HAP-1 (cell line): ENCODE data around the gene ZNF155.
"Not testable (repeated sequence)": the region's sequence is repeated elsewhere in the genome, so short reads cannot be mapped to it uniquely, and the experiment has no call there.

Experiments
- DNase-seq, 2 experiments: peaks; one replicate each; pipeline ENCODE4 v3.0.0-alpha.2; 2016 to 2020; ENCODE audit warnings: low spot score in 2 of 2
- H3K27me3 ChIP-seq: fragments of 250-450 bp; sonication (Bioruptor Pico); 2 replicates; pipeline ENCODE4 v1.5.1; 2020; ENCODE audit warnings: low read depth, mild to moderate bottlenecking, moderate library complexity
- H3K36me3 ChIP-seq: fragments of 250-450 bp; sonication (Bioruptor Pico); replicated peaks from 2 replicates; pipeline ENCODE4 v1.5.1; 2020; ENCODE audit warnings: mild to moderate bottlenecking
- H3K4me1 ChIP-seq: fragments of 250-450 bp; sonication (Bioruptor Pico); 2 replicates; pipeline ENCODE4 v1.5.1; 2020; ENCODE audit warnings: mild to moderate bottlenecking
- H3K4me3 ChIP-seq: fragments of 250-450 bp; sonication (Bioruptor Pico); 2 replicates; pipeline ENCODE4 v1.5.1; 2020; ENCODE audit warnings: mild to moderate bottlenecking, moderate library complexity
- H3K9me3 ChIP-seq: fragments of 250-450 bp; sonication (Bioruptor Pico); 2 replicates; pipeline ENCODE4 v1.5.1; 2020; ENCODE audit warnings: mild to moderate bottlenecking, moderate library complexity
- in situ Hi-C: fragments of 300-500 bp; cut with MboI; formaldehyde crosslinking; loops from 3 replicates; pipeline ENCODE4 v1.14.3; 2020; ENCODE audit warnings: low sequenced_read_pairs, inconsistent platforms, mixed read lengths

ZNF155 gene

DNA sequence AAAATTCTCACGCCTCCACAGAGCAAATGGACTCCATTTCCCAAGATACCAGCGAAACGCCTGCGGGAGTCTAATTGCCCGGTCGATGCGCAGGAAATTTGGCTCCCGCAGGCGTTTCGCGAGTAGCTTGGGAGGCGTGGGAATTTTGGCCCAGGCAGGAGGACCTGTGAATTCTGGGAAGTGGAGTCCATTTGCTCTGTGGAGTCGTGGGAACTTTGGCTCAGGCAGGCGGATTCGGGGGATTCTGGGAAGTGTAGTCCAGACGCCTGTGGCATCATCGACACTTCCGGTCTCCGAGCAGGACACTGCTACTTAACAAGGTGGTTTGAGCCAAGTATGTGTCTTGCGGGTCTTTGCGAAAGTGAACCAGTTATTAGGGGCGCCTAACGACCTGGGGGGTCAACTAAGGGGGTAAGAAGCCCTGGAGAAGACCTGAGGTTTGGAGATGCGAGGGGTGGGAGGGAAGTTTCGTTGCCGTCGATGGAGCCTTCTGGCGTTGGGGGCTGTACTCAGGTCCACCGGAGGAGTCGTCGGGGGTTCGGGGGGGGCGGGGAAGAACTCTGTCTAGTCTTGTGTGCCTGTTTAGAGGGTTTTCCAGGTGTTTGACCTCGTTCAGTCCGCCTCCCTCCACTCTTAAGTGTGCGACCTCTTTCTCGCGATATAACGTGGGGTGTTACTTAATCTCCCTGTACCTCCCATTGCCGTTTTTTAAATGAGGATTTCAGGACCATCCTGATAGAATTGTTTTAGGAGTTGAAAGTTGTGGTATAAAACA, at the start of gene ZNF155:
Gene ZNF155, plus strand, starts transcription at position 277 of the 775 bp plus-strand sequence. CDS start 4,356 bp downstream, outside the sequence.
- H3K27me3 ChIP-seq: no peaks in the 10 kb centered on the region
- in situ Hi-C loops: no loop called here
- peak within 1 kb of the TSS; percentile 39 for H3K4me3 ChIP-seq

GRCh38 chr19:43934985-43935708, 48.8 kb upstream of the ZNF155 start, which contains the start of gene ZNF45:
Gene ZNF45, minus strand, starts transcription at chr19:43935282. Its CDS starts 13,097 bp downstream, at chr19:43922185.
- Histone ChIP-seq H3K4me1 (peaks cover 5% of the 10 kb centered on the region), H3K36me3 (peaks cover 22% of the 10 kb centered on the region), H3K27me3 (no peaks in the 10 kb centered on the region), H3K9me3 (peaks cover 3% of the 10 kb centered on the region), H3K4me3 (peak within 1 kb of the TSS; percentile 83)
- peak; percentile 83 to 93 for DNase-seq
- in situ Hi-C loops: no loop called here

More for the DNA sequence above, at the start of gene ZNF155:
- no peaks in the 10 kb centered on the region for H3K4me1 ChIP-seq
- H3K36me3 ChIP-seq: no peaks in the 10 kb centered on the region
- DNase-seq: peak; percentile 93 to 98
- H3K9me3 ChIP-seq: no peaks in the 10 kb centered on the region

GRCh38 chr19:43936188-43936587, 47.8 kb upstream of the ZNF155 start:
- H3K36me3 ChIP-seq: peaks cover 18% of the 10 kb centered on the region
- H3K4me1 ChIP-seq: peaks cover 5% of the 10 kb centered on the region
- H3K4me3 ChIP-seq: no peak overlapping the region
- H3K9me3 ChIP-seq: peaks cover 3% of the 10 kb centered on the region
- in situ Hi-C loops: no loop called here
- H3K27me3 ChIP-seq: no peaks in the 10 kb centered on the region
- DNase-seq: no peak

- Histone ChIP-seq H3K36me3 (no peaks in the 10 kb centered on the region), H3K4me1 (peaks cover 5% of the 10 kb centered on the region; the same call in 1 of the 2 replicates), H3K27me3 (peaks cover 5% of the 10 kb centered on the region; the same call in 1 of the 2 replicates), H3K9me3 (peaks cover 3% of the 10 kb centered on the region), H3K4me3 (no peak overlapping the region)
- DNase-seq: no peak
- in situ Hi-C loops: no loop called here
These were observed 44.3 kb upstream of the ZNF155 start for GRCh38 chr19:43939557-43940260.

GRCh38 chr19:43940719-43941118, 43.3 kb upstream of the ZNF155 start:
- H3K36me3 ChIP-seq: no peaks in the 10 kb centered on the region
- H3K9me3 ChIP-seq: peaks cover 3% of the 10 kb centered on the region
- H3K4me1 ChIP-seq: peaks cover 3% of the 10 kb centered on the region; the same call in 1 of the 2 replicates
- DNase-seq: no peak
- H3K27me3 ChIP-seq: peaks cover 5% of the 10 kb centered on the region; the same call in 1 of the 2 replicates
- no peak overlapping the region for H3K4me3 ChIP-seq
- in situ Hi-C loops: no loop called here

DNA sequence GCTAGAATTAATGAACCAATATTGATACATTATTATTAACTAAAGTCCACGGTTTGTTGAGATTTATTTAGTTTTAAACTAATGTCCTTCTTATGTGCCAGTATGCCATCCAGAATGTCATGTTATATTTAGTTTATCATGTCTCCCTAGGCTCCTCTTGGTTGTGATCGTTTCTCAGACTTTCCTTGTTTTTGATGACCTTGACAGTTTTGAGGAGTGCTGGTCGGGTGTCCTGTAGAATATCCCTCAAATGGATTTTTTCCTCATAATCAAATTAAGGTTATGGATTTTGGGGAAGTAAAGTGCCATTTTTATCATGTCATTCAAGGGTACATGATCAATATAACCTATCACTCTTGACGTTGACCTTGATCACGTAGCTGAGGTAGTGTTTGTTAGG, 42.8 kb upstream of the ZNF155 start:
- Histone ChIP-seq H3K27me3 (peaks cover 5% of the 10 kb centered on the region; the same call in 1 of the 2 replicates), H3K9me3 (peaks cover 3% of the 10 kb centered on the region), H3K4me1 (no peaks in the 10 kb centered on the region), H3K4me3 (no peak overlapping the region), H3K36me3 (no peaks in the 10 kb centered on the region)
- no peak for DNase-seq
- in situ Hi-C loops: no loop called here

DNA sequence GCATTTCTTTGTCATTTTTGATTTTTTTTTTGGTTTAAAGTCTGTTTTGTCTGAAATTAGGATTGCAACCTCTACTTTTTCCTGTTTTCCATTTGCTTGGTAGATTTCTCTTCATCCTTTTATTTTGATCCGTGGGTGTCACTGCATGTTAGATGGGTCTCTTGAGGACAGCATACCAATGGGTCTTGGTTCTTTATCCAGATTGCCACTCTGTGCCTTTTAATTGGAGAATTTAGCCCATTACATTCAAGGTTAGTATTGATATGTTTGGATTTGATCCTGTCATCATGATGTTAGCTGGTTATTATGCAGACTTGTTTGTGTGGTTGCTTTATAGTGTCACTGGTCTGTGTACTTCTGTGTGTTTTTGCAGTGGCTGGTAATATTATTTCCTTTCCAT, 36.6 kb upstream of the ZNF155 start:
- H3K4me3 ChIP-seq, in situ Hi-C loops, DNase-seq, H3K9me3 ChIP-seq, H3K27me3 ChIP-seq, H3K36me3 ChIP-seq, H3K4me1 ChIP-seq: not testable (repeated sequence)

- in situ Hi-C loops, H3K9me3 ChIP-seq, H3K4me1 ChIP-seq, H3K36me3 ChIP-seq, H3K27me3 ChIP-seq, H3K4me3 ChIP-seq, DNase-seq: not testable (repeated sequence)
These were observed 34.2 kb upstream of the ZNF155 start for GRCh38 chr19:43949803-43950202.

DNA sequence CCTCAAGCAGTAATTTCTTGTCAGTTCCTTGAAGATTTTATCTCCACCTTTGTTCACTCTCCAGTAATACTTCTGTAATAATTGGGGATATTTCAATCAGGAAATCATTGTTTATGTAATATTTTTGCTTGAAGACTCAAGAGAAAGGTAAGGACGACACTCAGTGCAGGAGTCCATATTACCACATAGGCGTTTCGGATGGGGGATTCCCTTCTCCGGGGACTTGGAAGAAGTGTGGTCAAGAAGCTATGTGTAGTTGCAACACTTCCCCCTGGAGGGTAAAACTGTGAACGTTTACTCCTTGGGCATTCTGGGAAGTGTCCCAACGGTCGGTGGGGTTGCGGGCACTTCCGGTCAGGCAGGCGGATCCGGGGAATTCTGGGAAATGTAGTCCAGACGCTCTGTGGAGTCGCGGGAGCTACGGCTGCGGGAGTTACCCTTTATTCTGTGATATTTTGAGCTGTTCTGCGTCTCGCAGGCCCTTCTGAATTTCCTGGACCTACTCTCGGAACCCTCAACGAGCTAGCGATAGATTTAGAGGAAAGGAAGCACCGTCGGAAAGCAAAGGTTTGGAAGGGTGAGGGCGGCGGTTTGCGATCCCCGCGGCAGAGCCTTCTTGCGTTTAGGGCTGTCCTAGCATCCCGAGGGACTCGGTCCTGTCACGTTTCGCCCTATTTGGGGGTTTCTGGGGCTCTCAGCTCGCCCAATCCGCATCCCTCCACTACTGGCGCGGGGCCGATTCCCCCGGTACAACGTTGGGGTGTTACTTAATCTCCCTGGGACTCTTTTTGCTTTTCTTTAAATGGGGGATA, 32.9 kb upstream of the ZNF155 start, which contains the start of gene ZNF221:
Gene ZNF221, plus strand, starts transcription at position 395 of the 812 bp plus-strand sequence. CDS start 11,499 bp downstream, outside the sequence.
- Histone ChIP-seq H3K9me3 (peaks cover 4% of the 10 kb centered on the region), H3K36me3 (no peaks in the 10 kb centered on the region), H3K4me1 (no peaks in the 10 kb centered on the region; the same call in 1 of the 2 replicates), H3K4me3 (peak within 1 kb of the TSS; percentile 63), H3K27me3 (no peaks in the 10 kb centered on the region)
- peak; percentile 93 to 97 for DNase-seq
- in situ Hi-C loops: no loop called here

- no peaks in the 10 kb centered on the region for H3K27me3 ChIP-seq
- H3K9me3 ChIP-seq: peaks cover 5% of the 10 kb centered on the region; the same call in 1 of the 2 replicates
- no peak overlapping the region for H3K4me3 ChIP-seq
- DNase-seq: no peak
- H3K4me1 ChIP-seq: no peaks in the 10 kb centered on the region
- no peaks in the 10 kb centered on the region for H3K36me3 ChIP-seq
- in situ Hi-C loops: no loop called here
These were observed 27.2 kb upstream of the ZNF155 start for GRCh38 chr19:43956827-43957226.

DNA sequence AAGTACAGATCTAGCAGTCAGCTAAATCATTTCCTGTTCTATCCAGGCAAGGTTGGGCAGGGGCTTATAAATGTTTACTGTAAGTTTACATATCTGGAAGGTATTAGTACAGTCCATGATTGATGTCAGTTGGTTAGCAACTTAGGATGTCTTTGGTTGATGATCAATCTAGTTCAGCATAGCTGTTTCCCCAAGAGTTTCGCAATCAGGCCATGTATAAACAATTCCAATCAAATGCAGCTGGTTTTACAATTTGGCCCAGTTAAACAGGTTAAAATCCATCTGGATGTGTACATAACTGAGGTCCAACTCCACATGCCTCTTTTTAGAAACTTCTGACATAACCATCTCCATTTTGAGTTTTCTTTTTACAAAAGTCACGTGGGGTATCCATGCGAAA, 26.1 kb upstream of the ZNF155 start:
- Histone ChIP-seq H3K27me3 (no peaks in the 10 kb centered on the region), H3K4me3 (no peak overlapping the region), H3K4me1 (no peaks in the 10 kb centered on the region), H3K9me3 (peaks cover 5% of the 10 kb centered on the region; the same call in 1 of the 2 replicates), H3K36me3 (no peaks in the 10 kb centered on the region)
- no peak for DNase-seq
- in situ Hi-C loops: no loop called here

GRCh38 chr19:43960411-43960810, 23.6 kb upstream of the ZNF155 start:
- peaks cover 15% of the 10 kb centered on the region for H3K36me3 ChIP-seq
- no peaks in the 10 kb centered on the region for H3K27me3 ChIP-seq
- no peak overlapping the region for H3K4me3 ChIP-seq
- peaks cover 12% of the 10 kb centered on the region for H3K9me3 ChIP-seq
- DNase-seq: no peak
- no peaks in the 10 kb centered on the region for H3K4me1 ChIP-seq
- in situ Hi-C loops: no loop called here
